GM19452 (cell line): ENCODE measurements around the gene SUN3.

Experiments
- ATAC-seq: cut with Tn5 transposase; IDR thresholded peaks from one replicate; pipeline ENCODE4 v1.9.1; 2021; ENCODE audit not compliant: unreplicated experiment

The SUN3 gene

GRCh38 chr7:48028938-48029337 lies at the start of gene SUN3:
TSS of gene SUN3 (minus strand) at chr7:48029107. CDS start at chr7:48028938, 169 bp downstream.
- no peak for ATAC-seq

- ATAC-seq = no peak
These were observed 49.6 kb upstream of the SUN3 start for GRCh38 chr7:48078470-48078869.

- no peak for ATAC-seq
These were observed 48.5 kb upstream of the SUN3 start for GRCh38 chr7:48077423-48077822.

GRCh38 chr7:48074204-48074654 lies 45.3 kb upstream of the SUN3 start:
- ATAC-seq = no peak

GRCh38 chr7:48067475-48067874 lies 38.6 kb upstream of the SUN3 start:
- ATAC-seq = no peak

GRCh38 chr7:48063985-48064384 lies 35.1 kb upstream of the SUN3 start:
- no peak for ATAC-seq

GRCh38 chr7:48059706-48060105 lies 30.8 kb upstream of the SUN3 start:
- no peak for ATAC-seq

- ATAC-seq = no peak
These were observed 30.1 kb upstream of the SUN3 start for GRCh38 chr7:48058990-48059389.

GRCh38 chr7:48053736-48054135 lies 24.8 kb upstream of the SUN3 start:
- ATAC-seq = no peak

- peak; percentile 84 for ATAC-seq
These were observed 23.8 kb upstream of the SUN3 start for GRCh38 chr7:48052748-48053147.

- no peak for ATAC-seq
These were observed 20.9 kb upstream of the SUN3 start for GRCh38 chr7:48049850-48050249.

- no peak for ATAC-seq
These were observed 19.2 kb upstream of the SUN3 start for GRCh38 chr7:48048113-48048512.

- ATAC-seq = no peak
These were observed 17.6 kb upstream of the SUN3 start for GRCh38 chr7:48046458-48046857.

- ATAC-seq = no peak
These were observed 16.4 kb upstream of the SUN3 start for GRCh38 chr7:48045195-48045765.

GRCh38 chr7:48042636-48043035 lies 13.7 kb upstream of the SUN3 start:
- no peak for ATAC-seq

GRCh38 chr7:48042216-48042615 lies 13.3 kb upstream of the SUN3 start:
- no peak for ATAC-seq

- no peak for ATAC-seq
These were observed 12.7 kb upstream of the SUN3 start for GRCh38 chr7:48041653-48041970.

GRCh38 chr7:48040944-48041652 lies 12.2 kb upstream of the SUN3 start:
- no peak for ATAC-seq

- ATAC-seq = no peak
These were observed 10.1 kb upstream of the SUN3 start for GRCh38 chr7:48038815-48039506.

GRCh38 chr7:48035967-48036478 lies 7.1 kb upstream of the SUN3 start:
- no peak for ATAC-seq

GRCh38 chr7:48035301-48035966 lies 6.5 kb upstream of the SUN3 start, which contains the start of gene C7orf57:
TSS of gene C7orf57 (plus strand) at chr7:48035543. CDS start at chr7:48036309, 766 bp downstream.
- peak; percentile 100 for ATAC-seq
